Fibroblast of lung (primary cell): ENCODE results near the gene MICB. TPM values are rescaled to one million over a fixed set of nuclear protein-coding genes. Genes with fewer than 3 reads are reported as not detected.

Experiments
- DNase-seq, 2 donors: peaks; one replicate each; pipeline versions ENCODE4 v3.0.0 to v3.0.0-alpha.2; 2010; ENCODE audit warnings: low read depth in 2 of 2
- H2AFZ ChIP-seq: 2 replicates; pipeline ENCODE4 v1.5.1; 2012; ENCODE audit warnings: low read length, control low read depth, inconsistent platforms
- H3K27ac ChIP-seq: 2 replicates; pipeline ENCODE4 v1.5.1; 2011; ENCODE audit warnings: low read length, control low read depth; ENCODE audit not compliant: insufficient read depth
- H3K27me3 ChIP-seq: 2 replicates; pipeline ENCODE4 v1.5.1; 2011; ENCODE audit warnings: mild to moderate bottlenecking, low read length; ENCODE audit not compliant: control insufficient read depth, insufficient read depth
- H3K36me3 ChIP-seq: 2 replicates; pipeline ENCODE4 v1.5.1; 2011; ENCODE audit warnings: low read length; ENCODE audit not compliant: control insufficient read depth, insufficient read depth
- H3K4me1 ChIP-seq: 2 replicates; pipeline ENCODE4 v1.5.1; 2011; ENCODE audit warnings: low read length; ENCODE audit not compliant: control insufficient read depth, insufficient read depth; ENCODE audit errors: extremely low read depth
- H3K4me2 ChIP-seq: 2 replicates; pipeline ENCODE4 v1.5.1; 2011; ENCODE audit warnings: low read length, control low read depth; ENCODE audit not compliant: insufficient read depth; ENCODE audit errors: extremely low read depth
- H3K4me3 ChIP-seq, 4 experiments: fragments of 200-600 bp in 1 of 4; sonication (generic) in 1 of 4; replicated peaks in 1 of 4; 2 replicates each; pipeline ENCODE4 v1.5.1; 2011 to 2016; ENCODE audit warnings: low read length in 4 of 4, low read depth in 3 of 4, mild to moderate bottlenecking in 3 of 4, control low read depth in 2 of 4, inconsistent platforms in 1 of 4, mixed read lengths in 1 of 4; ENCODE audit not compliant: insufficient read depth in 1 of 4; ENCODE audit errors: control extremely low read depth in 1 of 4
- H3K79me2 ChIP-seq: 2 replicates; pipeline ENCODE4 v1.5.1; 2012; ENCODE audit warnings: mild to moderate bottlenecking, low read length, inconsistent platforms; ENCODE audit not compliant: control insufficient read depth, insufficient read depth
- H3K9ac ChIP-seq: 2 replicates; pipeline ENCODE4 v1.5.1; 2011; ENCODE audit warnings: mild to moderate bottlenecking, low read length, control low read depth; ENCODE audit not compliant: insufficient read depth
- H3K9me3 ChIP-seq: 2 replicates; pipeline ENCODE4 v1.5.1; 2012; ENCODE audit warnings: low read depth, low read length; ENCODE audit not compliant: control insufficient read depth, insufficient read depth
- H4K20me1 ChIP-seq: 2 replicates; pipeline ENCODE4 v1.5.1; 2011; ENCODE audit warnings: low read length; ENCODE audit not compliant: control insufficient read depth, insufficient read depth; ENCODE audit errors: extremely low read depth
- CTCF ChIP-seq, 2 donors: IDR thresholded peaks in 1 of 2; conservative IDR thresholded peaks in 1 of 2; 1 replicate in 1 of 2; 2 replicates in 1 of 2; pipeline ENCODE4 v1.5.1; 2011 to 2012; ENCODE audit warnings: low read length in 2 of 2, control low read depth in 1 of 2, inconsistent platforms in 1 of 2, low read depth in 1 of 2, mild to moderate bottlenecking in 1 of 2
- EZH2 ChIP-seq: IDR thresholded peaks from 2 replicates; pipeline ENCODE4 v1.5.1; 2012; ENCODE audit warnings: low read length, control low read depth, mild to moderate bottlenecking; ENCODE audit errors: missing control alignments
- polyA plus RNA-seq, 2 donors: library from polyadenylated mRNA; depleted of rRNA in 1 of 2; stranded (reverse) in 1 of 2; unstranded in 1 of 2; fragments of >200 nt; gene quantifications; 2 replicates each; pipeline ENCODE4 v1.2.1, GENCODE V29; 2011 to 2012; ENCODE audit warnings: missing spikeins in 1 of 2
- total RNA-seq: library from RNA; depleted of rRNA; stranded (reverse); fragments of >200 nt; gene quantifications from 2 replicates; pipeline ENCODE4 v1.2.1, GENCODE V29; 2014

Gene MICB
- total and polyA plus RNA-seq, 2 donors (not counting 1 experiment from before 2014, with no cell fraction given): 17.2 to 18.6 TPM

GRCh38 chr6:31528821-31529328 lies 30.9 kb downstream of the MICB start, which contains the start of gene MCCD1:
TSS of gene MCCD1 (plus strand) at chr6:31528962. CDS start at chr6:31529015, 53 bp downstream.
- Histone ChIP-seq H3K27me3 (no peaks in the 10 kb centered on the region), H3K4me2 (no peak within 1 kb of the TSS), H3K79me2 (peaks cover 3% of the 10 kb centered on the region), H3K9ac (no peak within 1 kb of the TSS), H3K4me1 (peaks cover 8% of the 10 kb centered on the region), H3K9me3 (no peaks in the 10 kb centered on the region), H3K36me3 (peaks cover 21% of the 10 kb centered on the region), H3K27ac (no peak within 1 kb of the TSS), H3K4me3 (no peak within 1 kb of the TSS), H4K20me1 (no peaks in the 10 kb centered on the region), H2AFZ (no peak within 1 kb of the TSS)
- no peak for DNase-seq
- TF ChIP-seq EZH2 (no peak), CTCF (conservative IDR thresholded peaks at IDR 0.05 in 1 of 2, IDR thresholded peaks at IDR 0.05 in 1 of 2; ENCODE audit: low read depth in 1 of 2, low read length in 2 of 2) (no peak)

- H3K27ac ChIP-seq: no peak overlapping the region
- H3K4me1 ChIP-seq: peaks cover 8% of the 10 kb centered on the region
- no peak for DNase-seq
- H3K36me3 ChIP-seq: peaks cover 26% of the 10 kb centered on the region
- H3K9ac ChIP-seq: no peak overlapping the region
- peaks cover 4% of the 10 kb centered on the region for H3K79me2 ChIP-seq
- TF ChIP-seq EZH2 (no peak), CTCF (conservative IDR thresholded peaks at IDR 0.05 in 1 of 2, IDR thresholded peaks at IDR 0.05 in 1 of 2; ENCODE audit: low read depth in 1 of 2, low read length in 2 of 2) (no peak)
- no peaks in the 10 kb centered on the region for H4K20me1 ChIP-seq
- no peak overlapping the region for H2AFZ ChIP-seq
- no peaks in the 10 kb centered on the region for H3K27me3 ChIP-seq
- H3K4me2 ChIP-seq: no peak overlapping the region
- no peak overlapping the region for H3K4me3 ChIP-seq
- no peaks in the 10 kb centered on the region for H3K9me3 ChIP-seq
These were observed 31.6 kb downstream of the MICB start for GRCh38 chr6:31529329-31530150.

GRCh38 chr6:31530659-31531058 lies 32.7 kb downstream of the MICB start:
- TF ChIP-seq EZH2: no peak
- TF ChIP-seq CTCF (conservative IDR thresholded peaks at IDR 0.05 in 1 of 2, IDR thresholded peaks at IDR 0.05 in 1 of 2; ENCODE audit: low read depth in 1 of 2, low read length in 2 of 2): no peak
- H3K4me3 ChIP-seq: no peak overlapping the region
- H3K36me3 ChIP-seq: peaks cover 32% of the 10 kb centered on the region
- peaks cover 8% of the 10 kb centered on the region for H3K4me1 ChIP-seq
- no peak for DNase-seq
- H3K27ac ChIP-seq: no peak overlapping the region
- peaks cover 11% of the 10 kb centered on the region for H3K79me2 ChIP-seq
- no peak overlapping the region for H2AFZ ChIP-seq
- no peaks in the 10 kb centered on the region for H3K27me3 ChIP-seq
- H4K20me1 ChIP-seq: no peaks in the 10 kb centered on the region
- H3K9ac ChIP-seq: no peak overlapping the region
- H3K4me2 ChIP-seq: no peak overlapping the region
- no peaks in the 10 kb centered on the region for H3K9me3 ChIP-seq
